DMS 273 (cell line): ENCODE measurements around the gene PALLD.
"Not testable (repeated sequence)": the region's sequence is repeated elsewhere in the genome, so short reads cannot be mapped to it uniquely, and the experiment has no call there.

Experiments
- DNase-seq: peaks from one replicate; lab custom pipeline; 2025; ENCODE audit not compliant: unreplicated experiment; lab: John Stamatoyannopoulos, UW

Gene PALLD

GRCh38 chr4:168930413-168931196 lies 433.8 kb downstream of the PALLD start:
- no peak for DNase-seq

GRCh38 chr4:168931215-168931650 lies 434.4 kb downstream of the PALLD start:
- DNase-seq, result no peak

- no peak for DNase-seq
Observed at GRCh38 chr4:168932138-168932537, 435.3 kb downstream of the PALLD start.

GRCh38 chr4:168933423-168933822 lies 436.6 kb downstream of the PALLD start:
- DNase-seq, result no peak

- DNase-seq, result not testable (repeated sequence)
Observed at GRCh38 chr4:168937473-168937872, 440.6 kb downstream of the PALLD start.

- DNase-seq, result peak; percentile 16
Observed at GRCh38 chr4:168942985-168943384, 446.1 kb downstream of the PALLD start.

- no peak for DNase-seq
Observed at GRCh38 chr4:168945291-168945690, 448.4 kb downstream of the PALLD start.

- DNase-seq, result not testable (repeated sequence)
Observed at GRCh38 chr4:168952821-168953246, 456.0 kb downstream of the PALLD start.

- DNase-seq, result no peak
Observed at GRCh38 chr4:168955674-168956073, 458.8 kb downstream of the PALLD start.

GRCh38 chr4:168960716-168961115 lies 463.9 kb downstream of the PALLD start:
- no peak for DNase-seq

GRCh38 chr4:168972596-168972995 lies 475.7 kb downstream of the PALLD start:
- no peak for DNase-seq
